Measurements from ENCODE around the gene INTU.

Gene INTU

GRCh38 chr4:127748957-127749356 is 116.2 kb downstream of the INTU start:
- DNase-seq (ENCODE audit: low read depth in 2 of 2): no peak

DNA sequence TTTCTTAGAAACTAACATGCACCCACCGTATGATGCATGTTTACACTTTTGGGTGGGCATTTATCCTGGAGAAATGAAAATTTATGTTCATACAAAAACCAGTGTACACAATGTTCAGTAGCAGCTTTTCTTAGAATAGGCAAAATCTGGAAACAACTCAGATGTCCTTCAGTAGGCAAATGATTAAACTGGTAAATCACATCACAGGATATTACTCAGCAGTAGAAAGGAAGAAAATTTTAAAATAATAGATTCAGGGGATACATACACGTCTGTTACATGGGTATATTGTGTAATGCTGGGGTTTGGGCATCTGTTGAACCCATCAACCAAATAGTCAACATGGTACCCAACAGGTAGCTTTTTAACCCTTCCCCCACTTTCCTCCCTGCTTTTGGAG is 124.1 kb downstream of the INTU start:
- DNase-seq (ENCODE audit: low read depth in 2 of 2): no peak

DNA sequence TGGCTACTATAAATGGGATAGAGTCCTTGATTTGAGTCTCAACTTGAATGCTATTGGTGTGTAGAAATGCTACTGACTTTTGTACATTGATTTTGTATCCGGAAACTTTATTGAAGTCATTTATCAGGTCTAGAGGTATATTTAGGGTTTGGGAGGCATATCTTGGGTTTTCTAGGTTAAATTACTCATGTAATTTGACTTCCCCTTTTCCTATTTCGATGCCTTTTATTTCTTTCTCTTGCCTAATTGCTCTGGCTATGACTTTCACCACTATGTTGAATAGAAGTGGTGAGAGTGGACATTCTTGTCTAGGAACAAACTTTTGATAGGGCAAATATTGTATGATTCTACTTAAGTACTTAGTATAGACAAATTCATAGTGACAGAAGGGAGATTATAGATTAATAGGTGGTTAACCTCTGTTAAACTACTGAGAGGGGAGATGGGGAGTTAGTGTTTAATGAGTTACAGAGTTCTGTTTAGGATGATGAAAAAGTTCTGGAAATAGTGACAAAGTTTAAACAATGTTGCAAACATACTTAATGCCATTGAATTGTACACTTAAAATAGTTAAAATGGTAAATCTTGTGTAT is 126.6 kb downstream of the INTU start:
- no peak for DNase-seq (ENCODE audit: low read depth in 2 of 2)

DNA sequence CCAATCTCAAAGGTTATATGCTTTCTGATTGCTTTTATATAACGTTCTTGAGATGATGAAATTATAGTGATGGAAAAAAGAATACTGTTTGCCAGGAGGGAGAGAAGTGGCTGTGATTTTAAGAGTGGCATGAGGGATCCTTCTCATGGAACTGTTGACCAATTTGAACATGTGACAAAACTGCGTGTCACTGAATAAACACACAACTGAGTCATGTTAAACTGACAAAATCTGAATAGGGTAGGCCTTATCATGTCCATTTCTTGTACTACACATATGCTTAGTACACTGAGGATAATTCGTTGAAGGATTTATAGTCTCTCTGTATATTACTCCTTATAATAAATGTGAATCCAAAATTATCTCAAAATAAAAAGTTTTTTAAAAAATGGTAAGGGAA is 127.1 kb downstream of the INTU start:
- DNase-seq (ENCODE audit: low read depth in 2 of 2): no peak

DNA sequence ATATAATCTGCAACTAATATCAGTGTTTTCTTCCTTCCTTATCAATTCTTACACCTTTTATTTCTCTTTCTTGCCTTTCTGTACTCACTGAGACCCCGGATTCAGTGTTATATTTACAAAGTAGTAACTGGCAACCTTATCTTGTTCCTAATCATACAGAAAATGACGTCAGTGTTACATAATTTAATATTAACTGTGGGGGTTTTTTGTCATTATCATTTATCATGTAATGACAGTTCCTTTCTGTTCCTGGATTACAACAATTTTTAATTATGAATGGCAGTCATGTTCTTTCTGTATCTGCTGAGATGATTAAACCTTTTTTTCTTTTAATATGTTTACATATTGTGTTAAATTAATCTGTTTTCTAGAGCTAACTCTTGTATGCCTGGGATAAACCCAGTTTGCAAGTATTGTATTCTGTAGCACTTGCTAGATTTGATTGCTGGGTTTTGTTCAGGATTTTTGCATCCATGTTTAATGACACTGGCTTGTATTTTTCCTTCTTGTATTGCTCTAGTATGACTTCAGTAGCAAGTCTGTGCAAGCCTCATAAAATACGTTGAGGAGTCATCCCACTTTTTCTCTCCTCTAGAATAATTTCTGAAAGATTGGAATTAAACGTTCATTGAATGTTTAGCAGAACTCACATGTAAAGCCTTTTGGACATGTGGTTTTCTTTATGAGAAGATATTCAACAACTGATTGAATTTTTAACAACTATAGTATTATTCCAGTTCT is 138.9 kb downstream of the INTU start:
- DNase-seq (ENCODE audit: low read depth in 2 of 2): no peak

DNA sequence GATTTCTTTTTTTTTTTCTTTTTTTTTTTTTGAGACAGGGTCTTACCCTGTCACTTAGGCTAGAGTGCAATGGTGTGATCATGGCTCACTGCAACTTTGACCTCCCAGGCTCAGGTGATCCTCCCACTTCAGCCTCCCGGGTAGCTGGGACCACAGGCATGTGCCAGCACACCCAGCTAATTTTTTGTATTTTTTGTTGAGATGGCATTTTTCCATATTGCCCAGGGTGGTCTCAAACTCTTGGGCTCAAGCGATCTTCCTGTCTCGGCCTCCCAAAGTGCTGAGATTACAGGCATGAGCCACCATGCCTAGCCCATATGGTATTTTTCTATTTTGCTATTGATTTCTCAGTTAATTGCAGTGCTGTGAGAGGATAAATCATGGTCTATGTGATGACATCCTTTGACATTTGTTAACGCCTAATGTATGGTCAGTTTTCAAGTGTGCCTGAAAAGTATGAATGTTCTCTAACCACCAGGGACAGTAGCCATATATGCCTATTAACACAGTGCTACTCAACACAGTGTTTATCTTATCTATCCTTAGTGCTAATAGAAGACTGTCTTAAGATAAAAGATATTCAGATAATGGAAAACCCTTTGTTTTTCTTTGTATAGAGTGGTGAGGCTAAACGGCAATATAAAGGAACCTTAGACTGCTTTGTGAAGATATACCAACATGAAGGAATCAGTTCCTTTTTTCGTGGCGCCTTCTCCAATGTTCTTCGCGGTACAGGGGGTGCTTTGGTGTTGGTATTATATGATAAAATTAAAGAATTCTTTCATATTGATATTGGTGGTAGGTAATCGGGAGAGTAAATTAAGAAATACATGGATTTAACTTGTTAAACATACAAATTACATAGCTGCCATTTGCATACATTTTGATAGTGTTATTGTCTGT is 140.3 kb downstream of the INTU start:
- DNase-seq (ENCODE audit: low read depth in 2 of 2): no peak

DNA sequence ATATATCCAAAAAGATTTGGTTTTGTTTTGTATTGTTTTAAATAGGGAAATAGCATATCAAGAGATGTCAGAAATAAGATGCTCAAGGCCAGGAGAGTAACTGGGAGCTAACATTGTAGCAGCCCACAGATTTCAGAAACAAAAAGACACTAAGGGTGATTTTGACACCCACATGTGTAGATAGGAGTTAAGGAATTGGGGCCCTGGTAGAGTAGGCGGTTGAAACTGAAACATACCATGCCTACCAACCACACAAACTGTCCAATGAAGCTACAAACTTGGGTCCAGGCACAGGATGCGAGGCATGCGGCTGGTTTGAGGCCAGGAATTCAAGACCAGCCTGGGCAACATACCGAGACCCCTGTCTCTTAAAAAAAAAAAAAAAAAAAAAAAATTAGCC is 143.1 kb downstream of the INTU start:
- no peak for DNase-seq (ENCODE audit: low read depth in 2 of 2)

Measured in stimulated activated CD8-positive, alpha-beta memory T cell treated with anti-CD3 and anti-CD28 coated beads, Interleukin-2, amount 100 ng/mL, for 48 hours (primary cell).